Heart left ventricle (tissue), 13 donors: ENCODE data around the gene SREBF1.

Experiments
- CTCF ChIP-seq, 12 donors: fragments of 200-600 bp; sonication (generic) in 4 of 12; IDR thresholded peaks; one replicate each; pipeline versions ENCODE4 v1.5.0 to v1.8.0; 2018 to 2022; ENCODE audit warnings: antibody characterized with exemption in 12 of 12, mild to moderate bottlenecking in 5 of 12
- POLR2A ChIP-seq, 2 donors: fragments of 450-650 bp; IDR thresholded peaks; one replicate each; pipeline ENCODE4 v1.6.1; 2017; ENCODE audit warnings: antibody characterized with exemption in 2 of 2, mild to moderate bottlenecking in 2 of 2, moderate library complexity in 2 of 2
- donor health status: ischemic (EF 13 %, LVEDD 7.1; RV severe dilation, severe dysfunction).
- donor health status: DM: no; HTN: yes; CAD: no.
- donor health status: DM: no; HTN: no; CAD: no.
- donor health status: ischemic (EF 25% LVEDD 6.9; RV normal size, moderate dysfunction).
- donor health status: ischemic (EF 25% LVEDD 5.7; RV mildly dilated, moderate dysfunction).
- donor health status: ischemic (EF 35%, LVEDD 5.7; RV mildly dilated, moderate dysfunction).
- donor health status: nonischemic (EF 11% LVEDD 7.7; RV severe dilation, severe dysfunction).
- donor health status: DM: yes; HTN: yes; CAD: no.
- donor health status: PGD.
- donor health status: ischemic (EF 29% LVEDD 5.4; RV normal size, mild dysfunction).
- donor health status: nonischemic (EF 23%, LVEDD 6.1; RV moderate dilation, normal function).

GRCh38 chr17:17816240-17816814 is 20.5 kb downstream of the SREBF1 start:
- TF ChIP-seq CTCF (IDR thresholded peaks at IDR 0.05) (no peak), POLR2A (IDR thresholded peaks at IDR 0.05) (no peak)
